NT2/D1 (cell line): ENCODE data around the gene TPI1.

Experiments used
- SUZ12 ChIP-seq: IDR thresholded peaks from 2 replicates; pipeline ENCODE4 v1.6.1; 2011; ENCODE audit not compliant: insufficient read length, insufficient read depth; ENCODE audit errors: extremely low read depth
- YY1 ChIP-seq: IDR thresholded peaks from 2 replicates; pipeline ENCODE4 v1.6.1; 2011; ENCODE audit not compliant: insufficient read length, insufficient read depth

DNA sequence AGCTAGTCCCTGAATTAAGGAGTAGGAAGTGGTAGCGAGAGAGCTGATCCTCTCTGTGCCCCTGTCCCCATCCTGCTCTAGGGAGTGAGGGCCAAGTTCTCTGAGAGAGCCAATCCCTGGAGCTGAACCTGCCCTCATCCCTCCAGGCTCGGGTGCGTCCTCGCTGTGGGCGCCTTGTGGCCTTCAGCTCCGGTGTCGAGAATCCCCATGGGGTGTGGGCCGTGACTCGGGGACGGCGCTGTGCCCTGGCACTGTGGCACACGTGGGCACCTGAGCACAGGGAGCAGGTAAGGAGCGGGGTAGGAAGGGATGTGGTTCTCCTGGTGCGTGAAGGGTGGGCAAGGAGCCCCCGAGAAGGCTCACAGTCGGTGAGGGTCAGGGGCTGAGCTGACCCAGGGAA lies 28.5 kb upstream of the TPI1 start:
- TF ChIP-seq SUZ12, result no peak
- TF ChIP-seq YY1, result no peak
